Measurements from ENCODE around the gene DDAH1.

DDAH1 gene

DNA sequence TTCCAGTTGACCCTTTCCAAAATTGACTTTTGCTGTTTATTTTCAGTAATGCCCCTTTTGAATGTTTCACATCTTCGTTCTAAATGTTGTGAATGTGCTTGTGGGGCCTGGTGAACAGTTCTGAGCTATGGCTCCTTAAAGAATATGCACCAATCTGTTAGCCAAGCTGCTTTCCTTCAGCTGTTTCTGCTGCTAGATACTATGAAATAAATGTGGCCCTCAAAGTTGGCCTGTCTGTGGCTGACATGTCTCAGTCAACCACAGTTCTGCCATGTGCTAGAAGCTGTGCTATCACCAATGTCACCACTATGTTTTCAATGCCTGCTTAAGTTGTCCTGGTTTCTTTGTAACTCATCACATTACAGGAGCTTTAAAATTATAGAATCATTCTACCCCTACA, 101.9 kb downstream of the DDAH1 start:
- TF ChIP-seq, protein P1, sequence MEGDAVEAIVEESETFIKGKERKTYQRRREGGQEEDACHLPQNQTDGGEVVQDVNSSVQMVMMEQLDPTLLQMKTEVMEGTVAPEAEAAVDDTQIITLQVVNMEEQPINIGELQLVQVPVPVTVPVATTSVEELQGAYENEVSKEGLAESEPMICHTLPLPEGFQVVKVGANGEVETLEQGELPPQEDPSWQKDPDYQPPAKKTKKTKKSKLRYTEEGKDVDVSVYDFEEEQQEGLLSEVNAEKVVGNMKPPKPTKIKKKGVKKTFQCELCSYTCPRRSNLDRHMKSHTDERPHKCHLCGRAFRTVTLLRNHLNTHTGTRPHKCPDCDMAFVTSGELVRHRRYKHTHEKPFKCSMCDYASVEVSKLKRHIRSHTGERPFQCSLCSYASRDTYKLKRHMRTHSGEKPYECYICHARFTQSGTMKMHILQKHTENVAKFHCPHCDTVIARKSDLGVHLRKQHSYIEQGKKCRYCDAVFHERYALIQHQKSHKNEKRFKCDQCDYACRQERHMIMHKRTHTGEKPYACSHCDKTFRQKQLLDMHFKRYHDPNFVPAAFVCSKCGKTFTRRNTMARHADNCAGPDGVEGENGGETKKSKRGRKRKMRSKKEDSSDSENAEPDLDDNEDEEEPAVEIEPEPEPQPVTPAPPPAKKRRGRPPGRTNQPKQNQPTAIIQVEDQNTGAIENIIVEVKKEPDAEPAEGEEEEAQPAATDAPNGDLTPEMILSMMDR (IDR thresholded peaks at IDR 0.05; ENCODE audit: control extremely low read depth, extremely low read depth, low read depth, missing control alignments): no peak
- ChIA-PET POLR2A (interaction anchor here (0.6 kb wide), 1 partner anchor 274 kb away, joined by 3 read pairs; no protein-coding TSS in a partner anchor), CTCF (interaction anchor here (2.0 to 4.1 kb wide), 2 partner anchors 9 to 14 kb away, joined by 7 to 11 read pairs; no protein-coding TSS in a partner anchor)
- DNase-seq (ENCODE audit: extremely low spot score): no peak

DNA sequence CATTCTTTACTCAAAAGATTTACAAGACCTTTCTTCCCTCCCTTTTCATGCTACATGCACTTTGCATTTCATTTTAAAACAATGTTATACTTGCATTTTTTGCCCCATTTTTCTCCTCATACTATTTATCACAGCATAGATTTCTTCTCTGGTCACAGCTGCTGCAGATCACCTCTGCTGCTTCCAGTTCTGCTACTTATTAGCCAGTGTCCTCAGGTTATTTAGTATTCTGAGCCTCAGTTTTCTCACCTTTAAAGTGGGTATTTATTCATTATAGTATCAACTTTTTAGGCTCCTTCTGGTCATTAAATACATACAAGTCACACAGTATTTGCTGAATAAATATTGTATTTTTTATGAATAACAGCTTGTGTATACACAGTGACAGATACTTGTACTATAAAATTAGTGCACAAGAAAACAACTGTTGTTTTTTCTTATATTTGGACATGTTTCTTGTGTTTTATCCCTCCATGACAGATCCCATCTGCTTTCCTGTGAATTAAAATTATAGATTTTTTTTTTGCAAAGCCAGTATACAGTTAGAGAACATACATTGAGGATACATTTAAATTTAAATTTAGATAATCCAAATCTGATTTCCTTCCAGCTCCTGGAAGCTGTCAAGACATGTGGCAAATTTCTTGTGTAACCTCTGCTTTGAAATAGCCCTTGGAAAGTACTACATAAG, 103.2 kb downstream of the DDAH1 start:
- TF ChIP-seq, protein P1 (IDR thresholded peaks at IDR 0.05; ENCODE audit: control extremely low read depth, extremely low read depth, low read depth, missing control alignments): no peak
- no peak for DNase-seq (ENCODE audit: extremely low spot score)
- ChIA-PET CTCF (interaction anchor here (2.0 to 4.1 kb wide), 2 partner anchors 11 to 16 kb away, joined by 7 to 11 read pairs; no protein-coding TSS in a partner anchor), POLR2A (no interaction called here)

DNA sequence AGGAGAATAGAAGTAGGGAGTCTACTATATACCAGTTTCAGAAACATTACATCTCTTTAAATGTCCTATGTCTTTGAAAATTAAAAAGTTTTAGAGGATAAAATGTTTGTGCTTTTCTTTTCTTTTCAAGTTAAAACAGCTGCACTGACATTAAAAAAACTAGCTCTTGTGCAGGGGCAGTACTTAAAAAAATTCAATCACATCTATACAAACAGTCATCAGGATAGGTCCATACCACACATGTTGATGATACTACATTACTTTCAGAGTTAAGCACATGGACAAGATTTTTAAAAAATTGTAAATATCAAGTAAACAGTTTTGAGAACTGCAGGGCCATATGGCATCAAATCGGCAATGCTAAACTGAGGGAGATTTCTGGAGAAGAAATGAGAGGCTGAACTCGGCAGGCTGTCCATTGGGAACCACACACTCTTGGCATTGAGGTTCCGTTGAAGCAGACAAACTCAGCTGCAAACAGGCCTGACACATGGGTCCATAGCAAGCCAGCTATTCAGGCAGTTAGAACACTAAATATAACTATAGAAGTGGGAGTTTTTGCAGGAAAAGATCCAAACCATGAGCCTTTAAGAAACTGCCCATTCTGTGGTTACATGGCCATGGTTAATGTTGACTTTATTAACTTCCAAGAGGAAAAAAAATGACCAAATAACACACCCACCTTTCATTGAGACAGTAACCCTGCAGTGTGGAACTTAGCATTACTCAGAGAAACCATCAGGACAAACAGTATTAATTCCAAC, 104.0 kb downstream of the DDAH1 start:
- POLR2A ChIA-PET: no interaction called here
- no peak for DNase-seq (ENCODE audit: extremely low spot score)
- TF ChIP-seq, protein P1 (IDR thresholded peaks at IDR 0.05; ENCODE audit: control extremely low read depth, extremely low read depth, low read depth, missing control alignments): no peak
- CTCF ChIA-PET: interaction anchor here (4.1 kb wide), 1 partner anchor 16 kb away, joined by 11 read pairs; no protein-coding TSS in a partner anchor

DNA sequence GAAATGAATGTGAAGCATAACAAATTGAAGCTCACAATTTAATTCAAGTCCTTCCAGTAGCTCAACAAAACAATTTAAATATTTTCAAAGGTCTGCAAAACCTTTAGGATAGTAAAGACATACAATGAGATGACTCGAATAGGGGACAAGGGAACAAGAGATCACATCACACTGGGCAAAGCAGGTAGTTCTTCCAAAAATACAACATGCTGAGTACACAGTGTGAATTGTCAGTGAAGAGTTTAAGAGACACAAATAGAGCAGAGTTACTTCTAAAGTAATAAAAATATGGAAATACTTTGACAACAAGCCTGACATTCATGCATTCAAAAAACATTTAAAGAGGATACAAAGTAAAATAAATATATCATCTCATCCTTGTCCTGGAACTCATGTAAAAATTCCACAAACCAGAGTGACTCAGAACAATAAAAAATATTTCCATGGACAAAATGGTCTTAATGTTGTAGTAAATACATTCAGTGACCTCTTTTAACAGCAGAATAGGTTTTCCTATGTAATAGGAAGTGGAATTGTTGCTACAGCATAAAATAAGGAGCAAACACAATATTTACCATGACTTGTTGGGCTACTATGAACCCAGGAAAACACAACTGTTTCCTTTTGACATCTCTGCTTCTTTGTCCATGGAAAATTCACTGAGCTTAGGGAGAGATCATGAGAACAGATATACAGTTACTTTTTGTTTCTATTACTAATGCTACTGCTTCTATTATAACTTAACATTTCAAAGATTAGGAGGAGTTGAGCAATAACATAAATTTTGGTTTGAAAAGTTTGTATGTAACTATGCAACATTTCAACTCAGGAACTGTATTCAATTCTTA, 104.9 kb downstream of the DDAH1 start:
- CTCF ChIA-PET: interaction anchor here (4.1 kb wide), 1 partner anchor 17 kb away, joined by 11 read pairs; no protein-coding TSS in a partner anchor
- TF ChIP-seq, protein P1 (IDR thresholded peaks at IDR 0.05; ENCODE audit: control extremely low read depth, extremely low read depth, low read depth, missing control alignments): no peak
- POLR2A ChIA-PET: no interaction called here
- no peak for DNase-seq (ENCODE audit: extremely low spot score)

DNA sequence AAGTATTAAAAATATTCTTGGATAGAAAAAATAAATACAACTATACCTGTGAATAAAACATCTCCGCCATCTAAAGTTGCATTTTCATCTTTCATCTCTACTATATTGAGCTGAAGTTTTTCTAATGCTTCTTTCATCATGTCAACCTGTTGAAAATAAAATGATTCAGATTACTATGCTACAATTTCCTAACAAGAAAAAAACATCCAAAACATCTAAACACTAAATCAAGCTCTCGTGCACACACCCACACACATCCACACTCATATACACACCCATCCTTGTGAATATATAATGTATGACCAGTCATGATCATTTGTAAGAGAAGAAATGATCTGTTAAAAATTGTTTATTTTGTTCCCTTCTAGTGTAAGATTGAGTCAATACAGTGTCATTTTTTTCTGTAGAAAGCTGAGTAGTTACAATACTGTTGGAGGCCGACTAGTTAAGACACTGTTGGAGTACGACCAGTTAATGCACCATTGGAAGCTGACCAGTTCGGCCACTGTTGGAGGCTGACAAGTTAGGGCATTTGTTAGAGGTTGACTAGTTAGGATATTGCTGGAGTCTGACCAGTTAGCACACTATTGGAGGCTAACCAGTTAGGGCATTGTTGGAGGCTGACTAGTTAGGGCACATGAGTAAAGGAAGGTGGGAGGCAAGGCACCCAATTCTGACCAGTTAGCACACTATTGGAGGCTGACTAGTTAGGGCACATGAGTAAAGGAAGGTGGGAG, 106.1 kb downstream of the DDAH1 start:
- TF ChIP-seq, protein P1 (IDR thresholded peaks at IDR 0.05; ENCODE audit: control extremely low read depth, extremely low read depth, low read depth, missing control alignments): no peak
- ChIA-PET CTCF (interaction anchor here (4.1 kb wide), 1 partner anchor 18 kb away, joined by 11 read pairs; no protein-coding TSS in a partner anchor), POLR2A (no interaction called here)
- DNase-seq (ENCODE audit: extremely low spot score): no peak

Measured in GM10248 (cell line).